Activated T-helper 9 cell treated with anti-CD3 and anti-CD28 coated beads, Interleukin-2, amount 50 U/mL, for 16 hours (primary cell): Measurements from ENCODE around the gene PLXNA4.

ENCODE experiments used
- DNase-seq: peaks from one replicate; pipeline ENCODE4 v3.0.0-alpha.2; 2020; ENCODE audit warnings: low read depth

Gene PLXNA4

GRCh38 chr7:132387596-132387995, 188.7 kb downstream of the PLXNA4 start:
- DNase-seq: no peak

GRCh38 chr7:132386201-132386681, 190.0 kb downstream of the PLXNA4 start:
- no peak for DNase-seq

GRCh38 chr7:132383962-132384361, 192.3 kb downstream of the PLXNA4 start:
- DNase-seq: no peak

GRCh38 chr7:132381742-132382472, 194.4 kb downstream of the PLXNA4 start:
- DNase-seq: no peak

- DNase-seq: no peak
Observed at GRCh38 chr7:132380059-132380458, 196.2 kb downstream of the PLXNA4 start.

DNA sequence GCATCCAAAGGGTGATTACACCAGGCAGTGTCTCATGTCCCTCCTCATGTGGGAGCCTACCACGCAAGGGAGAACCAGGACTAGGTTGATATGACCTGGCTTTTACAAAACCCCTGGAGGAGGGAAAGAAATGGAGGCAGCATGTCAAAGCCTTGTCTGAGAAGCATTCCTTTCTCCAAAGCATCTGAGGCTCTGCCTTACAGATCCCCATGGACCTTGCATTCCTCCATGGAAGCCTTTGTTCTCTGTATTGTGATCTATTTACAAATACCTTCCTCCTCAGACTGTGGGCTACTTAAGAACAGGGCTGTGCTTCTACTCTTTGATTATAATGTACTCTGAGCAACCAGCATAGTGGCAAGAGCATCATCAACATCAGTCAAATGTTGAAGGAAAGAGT, 197.0 kb downstream of the PLXNA4 start:
- no peak for DNase-seq

DNA sequence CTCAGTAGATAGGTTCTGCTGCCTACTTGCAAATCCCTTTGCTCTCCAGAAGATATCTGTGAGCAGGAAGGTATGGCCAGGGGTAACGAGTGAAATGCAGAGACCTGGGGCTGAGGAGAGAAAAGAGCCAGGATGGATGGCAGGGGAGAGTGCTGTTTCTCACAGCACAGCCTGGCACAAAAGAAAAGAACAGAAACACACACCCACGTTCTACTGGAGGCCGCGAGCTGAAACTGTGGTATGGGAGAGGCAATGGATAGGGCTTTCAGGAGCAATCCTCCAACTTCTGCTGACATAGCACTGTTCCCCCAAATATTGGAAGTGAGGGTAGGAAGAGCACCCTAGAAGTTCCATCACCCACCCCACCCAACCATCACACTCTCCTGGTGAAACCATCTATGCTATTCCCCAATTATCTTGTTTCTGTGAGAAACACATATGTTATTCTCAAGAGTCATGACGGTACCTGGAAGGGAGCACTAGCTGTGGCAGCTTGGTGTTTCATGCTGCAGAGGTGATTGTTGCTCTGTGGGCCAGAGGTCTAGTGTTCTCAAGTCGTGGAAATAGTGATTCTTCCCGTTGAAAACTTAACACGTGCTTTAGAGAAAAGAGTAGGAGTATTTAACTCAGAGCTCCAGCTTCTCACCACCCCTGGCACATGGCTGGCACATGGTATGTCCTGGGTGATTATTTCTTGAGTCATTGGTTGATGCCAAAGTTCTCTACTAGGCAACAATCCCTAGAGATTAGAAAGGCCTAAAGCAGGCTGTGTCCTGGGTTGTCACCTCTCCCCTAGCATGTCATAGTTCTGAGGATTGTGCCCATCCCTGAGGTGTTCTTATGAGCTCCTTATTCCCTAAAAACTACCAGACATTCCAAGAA, 198.3 kb downstream of the PLXNA4 start:
- DNase-seq: no peak

- no peak for DNase-seq
Observed at GRCh38 chr7:132377015-132377414, 199.3 kb downstream of the PLXNA4 start.

DNA sequence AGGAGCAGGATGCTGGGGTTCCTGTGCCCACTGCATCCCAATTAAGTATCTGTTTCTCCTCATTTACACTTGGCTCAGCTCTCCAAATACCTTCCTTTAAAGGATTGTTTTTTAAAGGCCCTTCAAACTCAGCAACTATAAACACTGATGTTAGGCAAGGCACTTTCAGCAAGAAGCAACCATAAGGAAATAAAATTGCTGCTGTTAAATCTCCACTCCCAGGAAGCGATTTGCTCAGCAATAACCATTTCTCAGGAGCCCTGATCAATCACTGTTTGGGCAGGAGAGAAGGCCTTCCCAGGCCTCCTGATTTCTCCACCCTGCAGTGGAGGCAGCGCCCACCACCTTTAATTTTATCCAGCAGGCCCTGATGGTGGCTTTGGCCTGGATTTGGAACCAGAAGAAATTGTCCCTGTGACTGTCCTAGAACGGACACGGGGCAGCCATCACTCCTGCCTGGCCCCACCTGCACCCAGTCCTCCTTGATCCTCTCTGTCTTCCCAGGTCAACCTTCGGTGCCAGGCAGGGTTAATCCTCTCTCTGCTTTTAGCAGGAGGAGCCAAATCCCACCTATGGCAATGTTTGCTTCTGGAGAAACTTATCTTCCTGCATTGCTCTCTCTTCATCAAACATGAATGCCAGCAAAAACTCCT, 199.8 kb downstream of the PLXNA4 start:
- DNase-seq: no peak

GRCh38 chr7:132373879-132374278, 202.4 kb downstream of the PLXNA4 start:
- DNase-seq: no peak

- DNase-seq: no peak
Observed at GRCh38 chr7:132373041-132373440, 203.2 kb downstream of the PLXNA4 start.

DNA sequence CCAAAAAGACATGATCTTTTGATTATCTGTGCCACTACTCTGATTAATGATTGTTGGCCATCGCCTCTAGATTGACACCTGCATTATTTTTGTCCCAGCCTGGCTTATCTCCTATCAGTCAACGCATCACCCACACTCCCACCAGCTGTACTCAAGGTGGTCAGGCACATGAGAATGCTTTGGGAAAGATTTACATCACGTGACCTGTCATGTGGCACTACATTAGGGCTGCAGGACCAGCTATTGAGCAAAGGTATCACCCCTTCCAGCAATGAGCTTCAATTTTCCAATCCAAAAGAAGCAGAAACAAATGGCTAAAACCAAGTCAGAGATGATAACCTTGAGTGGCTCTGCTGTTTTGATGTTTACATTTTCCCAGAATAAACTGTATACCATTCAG, 204.3 kb downstream of the PLXNA4 start:
- DNase-seq: no peak

DNA sequence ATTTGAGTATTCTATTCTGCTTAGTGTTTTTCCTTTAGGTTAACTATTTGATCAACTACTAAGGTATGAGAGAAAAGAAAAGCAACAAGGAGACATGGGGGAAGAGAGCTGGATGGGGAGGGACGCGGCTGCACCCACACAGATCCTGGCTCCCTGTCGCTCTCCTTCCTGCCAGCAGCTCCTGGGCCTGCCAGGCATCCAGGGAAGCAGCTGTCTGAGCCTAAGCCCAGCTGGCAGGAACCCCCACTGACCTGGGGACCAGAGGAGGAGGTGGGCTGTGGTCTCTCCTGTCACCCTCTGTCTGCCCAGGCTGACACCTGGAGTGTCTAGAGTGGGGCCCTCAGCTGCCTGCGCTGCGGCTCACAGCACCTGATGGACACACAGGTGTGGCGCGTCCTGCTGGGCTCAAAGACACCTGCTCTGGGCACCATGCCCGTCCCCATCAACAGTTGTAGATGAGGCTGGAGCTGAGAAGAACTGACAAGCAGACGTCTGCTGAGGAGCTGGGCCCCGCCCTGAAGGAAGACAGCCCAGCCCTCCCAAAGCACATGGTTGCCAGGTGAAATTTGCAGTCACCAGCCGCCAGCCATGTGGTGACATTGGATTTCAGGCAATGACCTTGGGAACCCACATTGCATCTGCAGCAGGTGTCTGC, 207.9 kb downstream of the PLXNA4 start:
- DNase-seq: no peak

GRCh38 chr7:132367795-132368194, 208.5 kb downstream of the PLXNA4 start:
- no peak for DNase-seq

- DNase-seq: no peak
Observed at GRCh38 chr7:132367004-132367403, 209.3 kb downstream of the PLXNA4 start.

- no peak for DNase-seq
Observed at GRCh38 chr7:132364226-132364625, 212.0 kb downstream of the PLXNA4 start.

GRCh38 chr7:132362059-132362458, 214.2 kb downstream of the PLXNA4 start:
- no peak for DNase-seq

- no peak for DNase-seq
Observed at GRCh38 chr7:132361146-132361545, 215.1 kb downstream of the PLXNA4 start.

DNA sequence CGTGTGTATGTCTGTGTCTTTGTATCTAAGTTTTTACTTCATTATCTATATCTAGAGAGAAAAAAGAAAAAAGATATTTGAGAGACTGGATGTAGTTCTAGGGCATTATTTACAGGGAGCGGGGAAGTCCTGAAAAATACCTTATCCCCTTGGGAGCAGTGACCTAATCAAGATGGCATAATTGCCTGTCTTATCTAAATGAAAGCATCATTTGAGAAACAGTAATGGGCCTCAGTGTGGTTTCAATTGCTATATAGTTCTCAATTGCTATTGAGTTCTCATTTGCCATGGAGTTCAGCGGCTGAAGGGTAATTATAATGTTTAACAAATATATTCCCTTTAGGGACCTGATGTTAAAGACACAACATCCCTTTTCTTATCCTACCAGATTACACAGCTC, 216.5 kb downstream of the PLXNA4 start:
- no peak for DNase-seq

GRCh38 chr7:132355048-132355447, 221.2 kb downstream of the PLXNA4 start:
- no peak for DNase-seq

- DNase-seq: no peak
Observed at GRCh38 chr7:132354527-132354926, 221.7 kb downstream of the PLXNA4 start.

GRCh38 chr7:132353936-132354335, 222.3 kb downstream of the PLXNA4 start:
- DNase-seq: no peak
